WTC11 (cell line): Measurements from ENCODE around the gene INPP5A. TPM values are rescaled to one million over a fixed set of nuclear protein-coding genes. Genes with fewer than 3 reads are reported as not detected.

ENCODE experiments used
- ATAC-seq: fragments of 200-7000 bp; cut with Tn5 transposase; 2 replicates; pipeline ENCODE4 v1.10.0; 2021; ENCODE audit warnings: mild to moderate bottlenecking, moderate library complexity
- CTCF ChIA-PET: fragments of 300-600 bp; sonication (Branson Sonifier 250); formaldehyde crosslinking; loops from one replicate; lab custom pipeline; 2021; ENCODE audit warnings: antibody characterized with exemption; lab: Charles Lee
- POLR2A ChIA-PET: fragments of 350-600 bp; sonication (Branson Sonifier 250); formaldehyde crosslinking; loops from one replicate; lab custom pipeline; 2021; ENCODE audit warnings: antibody characterized with exemption; lab: Charles Lee
- DNase-seq: peaks from one replicate; pipeline ENCODE4 v3.0.0; 2021; ENCODE audit warnings: low spot score
- H3K27ac Mint-ChIP-seq: 2 replicates; pipeline ENCODE4 v1.8.0; 2021; ENCODE audit warnings: mixed read lengths
- H3K27me3 Mint-ChIP-seq: 2 replicates; pipeline ENCODE4 v1.8.0; 2021; ENCODE audit warnings: low read depth, mild to moderate bottlenecking, moderate library complexity, mixed read lengths
- H3K36me3 Mint-ChIP-seq: 2 replicates; pipeline ENCODE4 v1.8.0; 2021; ENCODE audit warnings: mixed read lengths
- H3K4me1 Mint-ChIP-seq: 2 replicates; pipeline ENCODE4 v1.8.0; 2022; ENCODE audit warnings: mixed read lengths
- H3K4me3 Mint-ChIP-seq: 2 replicates; pipeline ENCODE4 v1.8.0; 2021; ENCODE audit warnings: mild to moderate bottlenecking, moderate library complexity, mixed read lengths
- H3K9me3 Mint-ChIP-seq: 2 replicates; pipeline ENCODE4 v1.8.0; 2021; ENCODE audit warnings: mixed read lengths
- ATF1 ChIP-seq: sonication (generic); formaldehyde crosslinking; IDR thresholded peaks from 2 replicates; pipeline ENCODE4 v1.8.1; 2023; ENCODE audit warnings: mild to moderate bottlenecking, moderate library complexity, missing genetic modification reagents
- CREM ChIP-seq: sonication (generic); formaldehyde crosslinking; IDR thresholded peaks from 2 replicates; pipeline ENCODE4 v1.8.1; 2022; ENCODE audit warnings: mild to moderate bottlenecking, missing genetic modification reagents, moderate library complexity
- FOXK1 ChIP-seq: sonication (generic); formaldehyde crosslinking; IDR thresholded peaks from 2 replicates; pipeline ENCODE4 v1.8.0; 2022; ENCODE audit warnings: mild to moderate bottlenecking, moderate library complexity, missing genetic modification reagents
- GRHL2 ChIP-seq: fragments of 250-450 bp; sonication (Bioruptor Pico); IDR thresholded peaks from 2 replicates; pipeline ENCODE4 v1.8.0; 2022; ENCODE audit warnings: mild to moderate bottlenecking, moderate library complexity; ENCODE audit not compliant: insufficient replicate concordance, severe bottlenecking
- KAT7 ChIP-seq: sonication (generic); formaldehyde crosslinking; IDR thresholded peaks from 2 replicates; pipeline ENCODE4 v1.8.1; 2023; ENCODE audit warnings: missing genetic modification reagents, mild to moderate bottlenecking, borderline replicate concordance
- RELA ChIP-seq: sonication (generic); formaldehyde crosslinking; IDR thresholded peaks from 2 replicates; pipeline ENCODE4 v1.8.1; 2022; ENCODE audit warnings: missing genetic modification reagents, mild to moderate bottlenecking, borderline replicate concordance
- SMAD4 ChIP-seq: sonication (generic); formaldehyde crosslinking; IDR thresholded peaks from 2 replicates; pipeline ENCODE4 v1.8.0; 2022; ENCODE audit warnings: mild to moderate bottlenecking, missing genetic modification reagents
- SOX15 ChIP-seq: fragments of 250-450 bp; sonication (Bioruptor Pico); IDR thresholded peaks from 2 replicates; pipeline ENCODE4 v1.9.0; 2021; ENCODE audit warnings: mild to moderate bottlenecking
- ZBTB21 ChIP-seq: sonication (generic); formaldehyde crosslinking; IDR thresholded peaks from 2 replicates; pipeline ENCODE4 v1.8.1; 2023; ENCODE audit warnings: mild to moderate bottlenecking, missing genetic modification reagents, borderline replicate concordance
- ZNF219 ChIP-seq: sonication (generic); formaldehyde crosslinking; IDR thresholded peaks from 2 replicates; pipeline ENCODE4 v1.8.0; 2023; ENCODE audit warnings: missing genetic modification reagents, mild to moderate bottlenecking, borderline replicate concordance
- ZNF396 ChIP-seq: fragments of 250-450 bp; sonication (Bioruptor Pico); IDR thresholded peaks from 2 replicates; pipeline ENCODE4 v1.8.0; 2021; ENCODE audit warnings: mild to moderate bottlenecking, moderate library complexity, borderline replicate concordance
- ZNF416 ChIP-seq: fragments of 250-450 bp; sonication (Bioruptor Pico); IDR thresholded peaks from 2 replicates; pipeline ENCODE4 v1.9.0; 2021; ENCODE audit warnings: mild to moderate bottlenecking, inconsistent platforms
- ZNF423 ChIP-seq: fragments of 250-450 bp; sonication (Bioruptor Pico); IDR thresholded peaks from 2 replicates; pipeline ENCODE4 v2.1.2; 2022; ENCODE audit warnings: mild to moderate bottlenecking, moderate library complexity
- ZNF671 ChIP-seq: fragments of 250-450 bp; sonication (Bioruptor Pico); IDR thresholded peaks from 2 replicates; pipeline ENCODE4 v1.8.0; 2021; ENCODE audit warnings: mild to moderate bottlenecking
- total RNA-seq: library from RNA; stranded (reverse); gene quantifications from 3 replicates; pipeline ENCODE4 v1.2.3, GENCODE V29; 2021
- TF ChIP-seq, protein P1 (sequence below): sonication (generic); formaldehyde crosslinking; IDR thresholded peaks from 2 replicates; pipeline ENCODE4 v1.8.0; 2023; ENCODE audit warnings: missing genetic modification reagents
- TF ChIP-seq, protein P2 (sequence below): fragments of 250-450 bp; sonication (Bioruptor Pico); conservative IDR thresholded peaks from 2 replicates; pipeline ENCODE4 v1.9.0; 2021; ENCODE audit warnings: mild to moderate bottlenecking
- TF ChIP-seq, protein P3 (sequence below): fragments of 250-450 bp; sonication (Bioruptor Pico); IDR thresholded peaks from 2 replicates; pipeline ENCODE4 v1.8.0; 2021; ENCODE audit warnings: mild to moderate bottlenecking
- TF ChIP-seq, protein P4 (sequence below): sonication (generic); formaldehyde crosslinking; IDR thresholded peaks from 2 replicates; pipeline ENCODE4 v1.8.0; 2022; ENCODE audit warnings: mild to moderate bottlenecking, missing genetic modification reagents
- TF ChIP-seq, protein P5 (sequence below): sonication (generic); formaldehyde crosslinking; IDR thresholded peaks from 2 replicates; pipeline ENCODE4 v1.8.0; 2022; ENCODE audit warnings: missing genetic modification reagents
- TF ChIP-seq, protein P6 (sequence below): fragments of 250-450 bp; sonication (Bioruptor Pico); IDR thresholded peaks from 2 replicates; pipeline ENCODE4 v1.9.0; 2021; ENCODE audit warnings: mild to moderate bottlenecking

INPP5A gene
- total RNA-seq, 1 experiment from 2014 or later, result 22.1 TPM

DNA sequence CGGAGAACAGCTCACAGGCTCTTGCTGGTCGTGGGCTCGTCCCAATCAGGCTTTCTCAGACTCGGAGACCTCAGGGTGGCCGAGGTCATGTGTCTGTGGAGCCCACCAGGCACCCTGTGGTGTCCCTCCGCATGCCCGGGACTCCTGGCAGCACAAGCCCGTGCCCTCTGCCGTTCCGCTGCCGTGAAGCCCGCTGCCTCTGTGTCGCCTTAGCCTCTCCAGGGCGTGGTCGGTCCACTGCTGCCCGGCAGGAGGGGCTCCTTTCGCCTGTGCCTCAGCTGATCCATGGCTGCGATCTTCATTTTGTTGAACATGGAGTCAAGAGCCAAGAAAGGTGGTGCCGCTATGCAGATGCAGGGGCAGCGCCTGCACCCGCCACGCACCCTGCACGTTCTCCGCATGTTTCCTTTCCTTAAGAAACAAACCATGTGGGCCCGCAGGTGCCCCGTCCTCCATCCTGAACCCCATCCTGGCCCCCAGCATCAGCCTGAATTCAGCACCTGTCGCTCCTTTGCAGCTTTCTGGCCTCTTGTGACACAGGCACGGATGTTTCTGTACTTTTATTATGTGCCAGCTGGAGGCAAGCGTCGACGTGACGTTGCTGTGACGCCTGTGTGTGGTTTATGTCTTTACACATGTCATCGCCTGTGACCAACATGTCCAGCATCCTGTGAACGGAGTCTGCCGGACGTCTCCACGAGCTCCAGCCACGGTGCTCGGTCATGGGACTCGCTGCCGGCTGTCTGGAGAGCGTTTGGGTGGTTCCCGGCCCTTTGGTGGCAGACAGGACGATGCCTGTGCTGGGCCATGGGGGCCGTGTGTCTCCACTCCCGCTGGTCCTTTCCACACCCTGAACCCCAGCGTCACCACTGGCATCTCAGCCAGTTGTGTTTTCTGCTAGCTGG, 178.4 kb downstream of the INPP5A start:
- POLR2A ChIA-PET, result no interaction called here
- CTCF ChIA-PET, result no interaction called here
- TF ChIP-seq, protein P1, sequence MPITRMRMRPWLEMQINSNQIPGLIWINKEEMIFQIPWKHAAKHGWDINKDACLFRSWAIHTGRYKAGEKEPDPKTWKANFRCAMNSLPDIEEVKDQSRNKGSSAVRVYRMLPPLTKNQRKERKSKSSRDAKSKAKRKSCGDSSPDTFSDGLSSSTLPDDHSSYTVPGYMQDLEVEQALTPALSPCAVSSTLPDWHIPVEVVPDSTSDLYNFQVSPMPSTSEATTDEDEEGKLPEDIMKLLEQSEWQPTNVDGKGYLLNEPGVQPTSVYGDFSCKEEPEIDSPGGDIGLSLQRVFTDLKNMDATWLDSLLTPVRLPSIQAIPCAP (CRISPR knock-in tag), result no peak
- TF ChIP-seq, protein P2, sequence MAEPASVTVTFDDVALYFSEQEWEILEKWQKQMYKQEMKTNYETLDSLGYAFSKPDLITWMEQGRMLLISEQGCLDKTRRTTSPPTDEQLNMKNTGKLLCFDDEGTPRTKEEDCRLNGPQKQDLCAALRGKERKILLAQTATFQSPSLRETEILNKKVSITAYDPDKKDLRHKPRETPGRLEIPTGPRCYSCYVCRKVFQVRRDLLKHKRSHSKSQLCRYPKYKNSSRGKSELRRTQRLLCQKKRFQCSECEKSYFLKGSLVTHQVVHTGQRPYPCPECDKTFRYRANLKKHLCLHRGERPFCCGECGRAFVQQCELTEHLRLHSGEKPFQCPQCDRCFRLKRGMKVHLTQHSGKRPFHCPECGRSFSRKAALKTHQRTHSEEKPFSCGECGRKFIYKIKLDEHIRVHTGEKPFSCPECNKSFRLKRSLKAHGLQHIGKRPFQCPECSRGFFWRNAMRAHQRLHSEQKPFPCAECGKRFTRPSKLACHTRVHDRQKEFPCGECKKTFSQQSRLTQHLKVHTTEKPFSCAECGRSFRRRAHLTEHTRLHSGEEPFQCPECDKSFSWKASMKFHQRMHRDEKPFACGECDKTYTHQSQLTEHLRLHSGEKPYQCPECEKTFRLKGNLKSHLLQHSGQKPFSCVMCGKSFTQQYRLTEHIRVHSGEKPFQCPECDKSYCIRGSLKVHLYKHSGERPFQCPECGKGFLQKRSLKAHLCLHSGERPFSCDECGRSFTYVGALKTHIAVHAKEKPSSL, result no peak
- TF ChIP-seq ZNF219, result no peak
- TF ChIP-seq, protein P3, sequence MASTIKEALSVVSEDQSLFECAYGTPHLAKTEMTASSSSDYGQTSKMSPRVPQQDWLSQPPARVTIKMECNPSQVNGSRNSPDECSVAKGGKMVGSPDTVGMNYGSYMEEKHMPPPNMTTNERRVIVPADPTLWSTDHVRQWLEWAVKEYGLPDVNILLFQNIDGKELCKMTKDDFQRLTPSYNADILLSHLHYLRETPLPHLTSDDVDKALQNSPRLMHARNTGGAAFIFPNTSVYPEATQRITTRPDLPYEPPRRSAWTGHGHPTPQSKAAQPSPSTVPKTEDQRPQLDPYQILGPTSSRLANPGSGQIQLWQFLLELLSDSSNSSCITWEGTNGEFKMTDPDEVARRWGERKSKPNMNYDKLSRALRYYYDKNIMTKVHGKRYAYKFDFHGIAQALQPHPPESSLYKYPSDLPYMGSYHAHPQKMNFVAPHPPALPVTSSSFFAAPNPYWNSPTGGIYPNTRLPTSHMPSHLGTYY (CRISPR knock-in tag), result no peak
- no peak for TF ChIP-seq ZNF423 (CRISPR knock-in tag)
- TF ChIP-seq CREM, result no peak
- no peak for TF ChIP-seq FOXK1 (CRISPR knock-in tag)
- TF ChIP-seq GRHL2 (CRISPR knock-in tag), result no peak
- TF ChIP-seq ATF1 (CRISPR knock-in tag), result no peak
- TF ChIP-seq RELA (CRISPR knock-in tag), result no peak
- TF ChIP-seq, protein P4, sequence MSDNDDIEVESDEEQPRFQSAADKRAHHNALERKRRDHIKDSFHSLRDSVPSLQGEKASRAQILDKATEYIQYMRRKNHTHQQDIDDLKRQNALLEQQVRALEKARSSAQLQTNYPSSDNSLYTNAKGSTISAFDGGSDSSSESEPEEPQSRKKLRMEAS (CRISPR knock-in tag), result no peak
- TF ChIP-seq, protein P5, sequence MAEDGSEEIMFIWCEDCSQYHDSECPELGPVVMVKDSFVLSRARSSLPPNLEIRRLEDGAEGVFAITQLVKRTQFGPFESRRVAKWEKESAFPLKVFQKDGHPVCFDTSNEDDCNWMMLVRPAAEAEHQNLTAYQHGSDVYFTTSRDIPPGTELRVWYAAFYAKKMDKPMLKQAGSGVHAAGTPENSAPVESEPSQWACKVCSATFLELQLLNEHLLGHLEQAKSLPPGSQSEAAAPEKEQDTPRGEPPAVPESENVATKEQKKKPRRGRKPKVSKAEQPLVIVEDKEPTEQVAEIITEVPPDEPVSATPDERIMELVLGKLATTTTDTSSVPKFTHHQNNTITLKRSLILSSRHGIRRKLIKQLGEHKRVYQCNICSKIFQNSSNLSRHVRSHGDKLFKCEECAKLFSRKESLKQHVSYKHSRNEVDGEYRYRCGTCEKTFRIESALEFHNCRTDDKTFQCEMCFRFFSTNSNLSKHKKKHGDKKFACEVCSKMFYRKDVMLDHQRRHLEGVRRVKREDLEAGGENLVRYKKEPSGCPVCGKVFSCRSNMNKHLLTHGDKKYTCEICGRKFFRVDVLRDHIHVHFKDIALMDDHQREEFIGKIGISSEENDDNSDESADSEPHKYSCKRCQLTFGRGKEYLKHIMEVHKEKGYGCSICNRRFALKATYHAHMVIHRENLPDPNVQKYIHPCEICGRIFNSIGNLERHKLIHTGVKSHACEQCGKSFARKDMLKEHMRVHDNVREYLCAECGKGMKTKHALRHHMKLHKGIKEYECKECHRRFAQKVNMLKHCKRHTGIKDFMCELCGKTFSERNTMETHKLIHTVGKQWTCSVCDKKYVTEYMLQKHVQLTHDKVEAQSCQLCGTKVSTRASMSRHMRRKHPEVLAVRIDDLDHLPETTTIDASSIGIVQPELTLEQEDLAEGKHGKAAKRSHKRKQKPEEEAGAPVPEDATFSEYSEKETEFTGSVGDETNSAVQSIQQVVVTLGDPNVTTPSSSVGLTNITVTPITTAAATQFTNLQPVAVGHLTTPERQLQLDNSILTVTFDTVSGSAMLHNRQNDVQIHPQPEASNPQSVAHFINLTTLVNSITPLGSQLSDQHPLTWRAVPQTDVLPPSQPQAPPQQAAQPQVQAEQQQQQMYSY (CRISPR knock-in tag), result no peak
- TF ChIP-seq, all 79 proteins: peak for 0
- Mint-ChIP-seq H3K4me3 (no peak overlapping the region), H3K9me3 (peaks cover 10% of the 10 kb centered on the region), H3K27ac (no peak overlapping the region), H3K27me3 (no peaks in the 10 kb centered on the region), H3K4me1 (peaks cover 15% of the 10 kb centered on the region), H3K36me3 (no peaks in the 10 kb centered on the region)
- no peak for ATAC-seq
- DNase-seq, result no peak

DNA sequence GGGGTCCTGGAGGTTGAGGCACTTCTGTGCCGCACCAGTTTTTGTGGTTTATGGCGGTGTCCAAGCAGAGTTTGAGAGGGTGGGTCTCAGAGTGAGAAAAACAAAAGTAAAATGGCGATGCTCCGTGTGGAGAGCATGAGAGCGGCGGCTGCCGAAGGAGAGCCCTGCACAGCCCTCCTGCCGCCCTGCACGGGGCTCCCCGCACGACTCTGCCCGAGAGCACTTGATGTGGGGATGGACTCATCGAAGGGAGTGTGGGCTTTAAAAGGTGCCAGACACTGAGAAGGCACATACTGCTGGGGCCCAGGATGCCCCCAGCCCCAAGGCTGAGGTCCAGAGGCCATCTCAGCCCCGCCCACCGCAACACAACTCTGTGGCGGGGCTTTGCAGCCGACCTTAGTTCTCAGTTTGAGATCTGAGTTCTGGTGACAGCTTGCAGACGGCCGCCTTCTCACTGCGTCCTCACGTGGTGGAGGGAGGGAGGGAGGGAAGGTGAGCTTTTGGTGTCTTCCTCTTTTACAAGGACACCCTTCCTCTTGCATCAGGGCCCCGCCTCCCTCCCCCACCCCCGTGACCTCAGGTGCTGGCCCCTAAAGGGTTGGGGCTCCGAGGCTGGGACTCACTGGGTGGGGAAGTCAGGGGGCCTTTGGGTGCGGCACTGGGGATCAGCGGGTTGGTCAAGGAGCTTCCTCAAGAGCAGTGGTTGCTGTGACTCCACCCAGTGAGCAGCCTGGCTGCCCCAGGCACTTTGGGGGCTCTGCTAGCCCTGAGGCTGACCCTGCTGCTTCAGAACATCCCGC, 179.3 kb downstream of the INPP5A start:
- Mint-ChIP-seq H3K27me3 (no peaks in the 10 kb centered on the region), H3K27ac (no peak overlapping the region), H3K9me3 (peaks cover 10% of the 10 kb centered on the region), H3K36me3 (no peaks in the 10 kb centered on the region), H3K4me3 (no peak overlapping the region), H3K4me1 (peaks cover 15% of the 10 kb centered on the region)
- ATAC-seq (no peak), DNase-seq (no peak)
- ChIA-PET POLR2A (no interaction called here), CTCF (no interaction called here)
- TF ChIP-seq ZNF416 (CRISPR knock-in tag) (no peak), ZNF671 (CRISPR knock-in tag) (no peak), KAT7 (CRISPR knock-in tag) (no peak), SMAD4 (CRISPR knock-in tag) (no peak), ZNF396 (CRISPR knock-in tag) (no peak), SOX15 (CRISPR knock-in tag) (no peak), CREM (no peak), ZBTB21 (no peak)
- TF ChIP-seq, protein P6, sequence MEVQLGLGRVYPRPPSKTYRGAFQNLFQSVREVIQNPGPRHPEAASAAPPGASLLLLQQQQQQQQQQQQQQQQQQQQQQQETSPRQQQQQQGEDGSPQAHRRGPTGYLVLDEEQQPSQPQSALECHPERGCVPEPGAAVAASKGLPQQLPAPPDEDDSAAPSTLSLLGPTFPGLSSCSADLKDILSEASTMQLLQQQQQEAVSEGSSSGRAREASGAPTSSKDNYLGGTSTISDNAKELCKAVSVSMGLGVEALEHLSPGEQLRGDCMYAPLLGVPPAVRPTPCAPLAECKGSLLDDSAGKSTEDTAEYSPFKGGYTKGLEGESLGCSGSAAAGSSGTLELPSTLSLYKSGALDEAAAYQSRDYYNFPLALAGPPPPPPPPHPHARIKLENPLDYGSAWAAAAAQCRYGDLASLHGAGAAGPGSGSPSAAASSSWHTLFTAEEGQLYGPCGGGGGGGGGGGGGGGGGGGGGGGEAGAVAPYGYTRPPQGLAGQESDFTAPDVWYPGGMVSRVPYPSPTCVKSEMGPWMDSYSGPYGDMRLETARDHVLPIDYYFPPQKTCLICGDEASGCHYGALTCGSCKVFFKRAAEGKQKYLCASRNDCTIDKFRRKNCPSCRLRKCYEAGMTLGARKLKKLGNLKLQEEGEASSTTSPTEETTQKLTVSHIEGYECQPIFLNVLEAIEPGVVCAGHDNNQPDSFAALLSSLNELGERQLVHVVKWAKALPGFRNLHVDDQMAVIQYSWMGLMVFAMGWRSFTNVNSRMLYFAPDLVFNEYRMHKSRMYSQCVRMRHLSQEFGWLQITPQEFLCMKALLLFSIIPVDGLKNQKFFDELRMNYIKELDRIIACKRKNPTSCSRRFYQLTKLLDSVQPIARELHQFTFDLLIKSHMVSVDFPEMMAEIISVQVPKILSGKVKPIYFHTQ, result no peak
- TF ChIP-seq, protein P1 (CRISPR knock-in tag), result no peak
- TF ChIP-seq, protein P4 (CRISPR knock-in tag), result no peak
